ENCODE results near the gene ENPP6.

The ENPP6 gene

DNA sequence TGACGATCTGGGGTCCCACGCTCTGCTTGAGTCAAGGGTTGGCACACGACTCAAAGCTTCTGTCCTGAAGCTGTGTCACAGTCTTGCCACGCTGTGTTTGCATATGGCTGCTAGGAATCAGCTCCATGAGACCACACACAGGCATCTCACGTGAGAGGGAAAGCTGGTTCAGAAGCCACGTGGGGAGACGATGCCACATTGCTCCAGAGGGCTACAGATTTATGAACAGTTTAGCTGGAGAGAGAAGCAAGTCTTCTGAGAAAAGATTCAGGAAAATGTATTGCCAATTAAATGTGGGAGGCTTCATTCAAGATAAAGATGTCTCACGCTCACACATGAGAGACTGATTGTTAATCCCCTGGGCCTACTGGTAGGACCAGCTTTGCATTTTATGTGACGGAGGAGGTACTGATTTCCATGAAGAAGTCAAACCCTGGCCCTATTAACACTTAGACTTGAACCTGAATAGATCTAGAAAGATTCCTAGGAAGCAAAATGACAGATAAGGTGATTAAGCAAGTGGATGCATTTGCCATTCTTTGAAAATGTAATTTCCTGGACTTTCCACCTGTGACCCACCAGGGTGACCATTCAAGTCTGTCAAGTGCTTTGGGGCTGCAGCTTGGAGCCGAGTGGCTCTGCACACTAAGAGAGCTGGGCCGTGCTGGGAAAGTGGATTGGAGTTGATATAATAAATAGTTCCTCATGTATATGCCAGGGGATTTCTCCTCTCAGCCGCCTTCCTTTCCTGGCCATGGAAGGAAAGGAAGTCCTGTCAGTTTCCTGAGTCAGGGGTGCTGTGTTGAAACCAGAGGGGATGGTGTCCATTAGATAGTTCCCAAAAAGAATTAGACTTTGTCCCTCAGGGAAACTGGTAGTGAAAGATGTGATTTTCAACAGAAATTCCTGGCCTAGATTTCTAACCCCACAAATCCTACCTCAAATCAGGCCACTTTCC, 29.0 kb downstream of the ENPP6 start:
- no peak for DNase-seq

DNA sequence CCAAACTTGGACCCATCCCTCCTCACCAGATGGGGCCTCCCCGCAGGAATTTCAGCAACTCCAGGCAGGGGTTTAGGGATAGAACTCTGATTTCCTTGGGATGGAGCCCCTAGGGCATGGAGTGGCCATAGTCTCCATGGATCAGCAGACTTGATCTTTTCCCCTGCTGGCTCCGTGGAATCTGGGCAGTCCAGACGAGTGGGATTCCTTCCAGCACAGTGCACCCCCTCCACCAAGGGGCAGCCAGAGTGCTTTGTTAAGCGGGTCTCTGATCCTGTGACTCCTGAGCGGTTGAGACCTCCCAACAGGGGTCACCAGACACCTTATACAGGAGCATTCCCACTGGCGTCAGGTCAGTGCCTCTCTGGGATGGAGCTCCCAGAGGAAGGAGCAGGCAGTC, 40.4 kb downstream of the ENPP6 start:
- no peak for DNase-seq

DNA sequence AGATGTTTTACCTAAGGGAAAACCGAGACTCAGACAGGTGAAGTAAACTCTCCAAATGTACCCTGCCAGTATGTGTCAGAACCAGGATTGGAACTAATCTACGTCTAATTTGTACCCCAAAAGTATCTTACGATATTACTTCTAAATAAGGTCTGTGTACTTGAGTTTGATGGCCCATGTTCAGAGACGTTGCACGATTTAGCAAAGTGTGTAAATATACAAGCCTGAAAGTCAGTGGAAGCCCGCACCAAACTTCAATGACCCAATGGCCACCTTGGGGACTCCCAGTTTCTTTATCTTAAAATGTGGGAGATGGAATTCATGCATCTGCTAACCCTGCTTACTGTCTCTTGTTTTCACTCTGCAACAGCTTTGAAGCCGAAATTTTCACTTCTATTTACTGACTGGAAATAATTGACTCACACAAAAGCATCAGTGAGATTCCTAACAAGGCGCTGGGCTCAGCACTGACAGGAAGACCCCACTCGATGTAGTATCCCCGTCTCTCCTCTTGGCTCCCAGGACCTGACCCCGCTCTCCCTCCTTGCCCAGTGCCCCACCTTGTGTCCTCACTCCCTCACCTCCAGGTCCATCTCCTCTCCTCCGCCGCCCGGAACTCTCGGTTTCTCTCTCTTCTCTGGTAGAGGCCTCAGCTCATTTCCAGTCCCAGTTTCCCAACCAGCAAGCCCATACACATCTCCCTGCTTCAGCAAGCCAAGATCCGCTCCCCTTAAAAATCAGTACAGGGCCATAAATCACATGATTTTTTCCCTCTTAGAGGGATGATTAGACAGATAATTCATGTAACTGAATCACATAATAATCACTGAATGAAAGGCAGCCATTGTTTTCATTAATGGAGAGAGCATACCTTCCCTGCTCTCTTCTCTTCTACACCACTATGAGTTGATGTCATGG, 42.8 kb downstream of the ENPP6 start:
- DNase-seq: no peak

DNA sequence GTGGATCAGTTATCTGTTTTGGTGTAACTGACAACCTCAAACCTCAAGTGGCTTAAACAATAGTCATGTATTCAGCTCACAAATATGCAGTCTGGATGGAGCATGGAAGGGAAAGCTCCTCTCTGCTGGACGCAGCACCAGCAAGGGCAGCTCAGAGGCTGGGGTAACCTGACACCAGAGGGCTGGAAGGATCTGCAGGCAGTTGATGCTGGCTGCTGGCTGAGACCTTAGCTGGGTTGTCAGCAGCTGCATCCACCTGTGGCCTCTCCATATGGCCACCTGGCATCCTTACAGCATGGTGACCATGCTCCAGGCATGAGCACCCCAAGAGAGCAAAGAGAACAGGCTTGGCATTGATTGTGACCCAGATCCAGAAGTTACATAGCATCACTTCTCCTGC, 46.7 kb downstream of the ENPP6 start:
- DNase-seq: no peak

DNA sequence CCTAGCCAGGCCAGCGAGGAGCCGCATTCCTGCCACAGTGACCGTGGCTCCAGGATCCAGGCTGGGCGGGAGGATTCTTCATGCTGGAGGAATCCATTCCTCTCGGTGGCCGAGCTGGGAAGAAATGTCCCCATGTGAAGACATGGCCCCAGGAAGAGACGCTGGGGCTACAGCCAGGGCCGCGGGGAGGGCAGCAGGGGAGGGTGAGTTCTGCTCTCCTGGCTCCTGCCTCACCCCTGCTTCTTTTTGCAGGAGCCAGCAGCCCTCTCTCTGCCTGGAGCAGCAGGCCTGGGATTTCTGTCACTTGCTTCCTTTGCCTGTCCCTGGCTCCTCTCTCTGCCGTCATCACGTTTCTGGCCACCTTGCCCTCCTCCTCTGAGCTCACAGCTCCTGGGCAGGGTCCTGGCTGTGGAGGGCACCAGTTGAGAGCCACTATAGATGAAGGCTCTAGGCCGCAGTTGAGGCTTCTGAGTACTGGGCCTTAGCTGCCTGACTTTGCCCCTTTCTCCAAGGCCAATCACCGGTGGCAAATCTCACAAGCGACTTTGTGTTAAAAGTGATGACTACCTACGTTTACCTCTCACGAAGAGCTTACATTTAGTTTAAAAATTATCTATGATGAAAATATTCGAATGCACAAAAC, 48.3 kb downstream of the ENPP6 start:
- DNase-seq: no peak

DNA sequence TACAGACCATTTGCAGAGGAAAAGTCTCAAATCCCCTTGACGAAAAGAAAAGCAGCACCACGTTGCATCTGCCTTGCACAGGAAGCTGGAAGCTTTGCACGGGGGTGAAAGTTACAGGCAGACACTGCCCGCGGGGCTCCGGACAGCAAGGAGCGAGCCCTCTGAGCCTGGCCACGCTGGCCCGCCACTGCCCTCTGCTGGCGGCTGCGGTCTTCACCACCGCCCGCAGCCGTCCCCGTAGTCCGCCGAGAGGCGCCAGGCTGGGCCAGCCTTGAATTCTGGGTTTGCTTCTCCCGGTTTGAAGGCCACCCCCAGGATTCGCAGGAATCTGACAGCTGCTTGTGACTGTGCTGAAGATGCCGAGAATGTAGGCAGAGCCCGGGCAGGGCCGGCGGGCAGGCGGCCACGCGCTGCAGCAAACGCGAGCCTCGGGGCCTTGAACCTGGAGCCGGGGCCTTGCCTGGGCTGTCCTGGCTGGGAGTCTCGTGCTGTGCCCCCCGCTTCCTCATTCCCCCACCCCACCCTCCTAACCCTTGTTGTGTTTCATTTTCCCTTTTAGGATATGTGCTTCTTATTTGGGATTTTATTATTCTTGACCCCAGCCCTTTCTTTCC, 49.2 kb downstream of the ENPP6 start:
- DNase-seq: no peak

DNA sequence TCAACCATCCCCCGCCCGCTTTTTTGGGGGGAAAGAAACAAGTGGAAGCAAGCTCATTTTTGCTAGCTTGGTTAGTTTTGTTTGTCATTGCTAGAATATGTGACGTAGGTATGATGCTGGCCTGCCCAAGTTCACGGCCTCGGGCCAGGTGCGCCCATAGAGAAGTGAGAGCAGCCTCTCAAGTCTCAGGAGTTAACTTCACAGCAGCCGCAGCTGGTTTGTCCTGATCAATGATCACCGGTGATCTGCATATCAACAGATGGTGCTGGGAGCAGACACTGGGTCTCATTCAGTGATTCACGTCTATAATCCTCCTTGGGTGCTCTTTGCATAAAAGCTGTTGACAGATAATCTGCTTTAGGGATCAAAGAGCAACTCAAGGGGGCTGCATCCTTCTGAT, 50.1 kb downstream of the ENPP6 start:
- DNase-seq: no peak

DNA sequence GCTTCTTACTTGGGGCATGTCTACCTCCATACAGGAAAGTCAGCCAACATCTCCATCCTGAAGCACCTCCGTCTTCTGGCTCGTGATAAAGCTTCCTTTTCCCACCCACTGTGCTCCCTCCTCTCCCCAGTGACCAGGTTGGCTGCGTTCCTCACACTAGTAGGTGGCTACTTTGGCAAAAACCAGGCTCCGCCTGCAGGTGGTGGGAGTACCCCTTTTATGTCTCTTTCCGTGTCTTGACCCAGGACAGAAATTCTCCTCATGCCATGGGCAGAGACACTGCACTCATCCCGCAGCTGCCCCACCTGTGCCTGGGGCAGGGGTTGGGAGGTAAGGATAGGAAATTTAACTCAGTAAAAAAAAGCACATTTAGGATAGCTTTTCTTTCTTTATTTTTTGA, 50.9 kb downstream of the ENPP6 start:
- DNase-seq: no peak

DNA sequence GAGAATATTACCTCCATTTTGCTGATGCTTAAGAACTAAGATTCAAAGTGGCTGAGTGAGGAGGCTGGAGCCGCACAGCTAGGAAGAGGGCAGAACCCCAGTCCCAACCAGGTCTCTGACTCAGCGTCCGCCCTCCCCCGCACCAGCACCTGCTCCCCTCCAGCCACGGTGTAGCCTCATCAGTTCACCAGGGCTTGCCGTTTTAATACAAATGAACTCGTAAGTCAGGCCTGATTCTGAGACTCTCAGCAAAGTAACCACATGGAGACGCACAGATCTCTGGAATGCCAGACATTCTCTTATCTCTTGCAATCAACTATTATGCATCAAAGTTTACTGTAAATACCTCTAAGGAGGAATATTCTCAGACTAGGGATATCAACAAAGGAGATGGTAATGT, 52.4 kb downstream of the ENPP6 start:
- DNase-seq: no peak

DNA sequence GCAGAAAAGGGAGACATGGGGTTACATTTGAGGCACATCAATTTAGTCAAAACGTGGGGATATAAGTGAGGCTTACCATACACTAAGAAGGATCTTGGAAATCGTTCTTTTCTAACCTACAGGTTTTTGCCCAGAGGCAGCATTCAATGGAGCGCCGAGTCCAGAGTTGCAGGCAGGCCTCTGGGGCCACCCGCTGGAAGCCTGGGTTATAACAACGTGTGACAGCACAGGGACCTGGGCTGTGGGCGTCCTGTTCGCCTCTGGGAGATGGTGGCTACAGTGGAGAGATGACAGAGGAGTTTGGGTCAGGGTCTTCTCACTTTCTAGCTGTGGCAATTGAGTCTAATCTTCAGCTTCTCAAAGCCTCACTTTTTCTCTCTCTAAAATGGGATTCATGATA, 53.9 kb downstream of the ENPP6 start:
- no peak for DNase-seq

DNA sequence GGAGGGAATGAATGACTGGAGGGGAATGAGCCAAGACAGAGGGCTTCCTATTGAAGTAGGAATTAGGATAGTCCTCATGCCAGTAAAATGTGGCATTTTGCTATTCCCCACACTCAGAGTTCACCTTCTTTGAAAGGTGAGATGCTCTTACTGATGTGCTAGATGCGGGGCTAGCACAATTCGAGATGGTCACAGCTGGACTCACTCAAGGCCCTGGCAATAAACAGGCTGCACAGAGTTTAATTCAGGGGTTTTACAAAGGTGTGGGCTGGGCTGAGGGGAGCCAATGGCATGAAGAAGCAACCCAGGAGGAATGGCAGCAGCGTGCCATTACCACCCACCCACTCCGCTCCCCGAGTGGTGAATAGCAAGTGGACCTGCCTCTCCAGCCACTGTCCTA, 55.1 kb downstream of the ENPP6 start:
- DNase-seq: no peak

DNA sequence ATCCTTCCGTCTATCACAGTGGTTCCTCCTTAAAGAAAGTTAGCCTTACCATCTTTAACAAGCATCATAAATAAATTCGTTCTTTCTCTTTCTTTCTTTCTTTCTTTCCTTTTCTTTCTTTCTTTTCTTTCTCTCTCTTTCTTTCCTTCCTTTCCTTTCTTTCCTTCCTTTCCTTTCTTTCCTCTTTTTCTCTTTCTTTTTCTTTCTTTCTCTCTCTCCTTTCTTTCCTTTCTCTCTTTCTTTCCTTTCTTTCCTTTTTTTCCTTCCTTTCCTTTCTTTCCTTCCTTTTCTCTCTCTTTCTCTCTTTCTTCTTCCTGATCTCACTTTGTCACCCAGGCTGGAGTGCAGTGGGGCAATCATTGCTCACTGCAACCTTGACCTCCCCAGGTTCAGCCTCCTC, 60.4 kb downstream of the ENPP6 start:
- DNase-seq: no peak

DNA sequence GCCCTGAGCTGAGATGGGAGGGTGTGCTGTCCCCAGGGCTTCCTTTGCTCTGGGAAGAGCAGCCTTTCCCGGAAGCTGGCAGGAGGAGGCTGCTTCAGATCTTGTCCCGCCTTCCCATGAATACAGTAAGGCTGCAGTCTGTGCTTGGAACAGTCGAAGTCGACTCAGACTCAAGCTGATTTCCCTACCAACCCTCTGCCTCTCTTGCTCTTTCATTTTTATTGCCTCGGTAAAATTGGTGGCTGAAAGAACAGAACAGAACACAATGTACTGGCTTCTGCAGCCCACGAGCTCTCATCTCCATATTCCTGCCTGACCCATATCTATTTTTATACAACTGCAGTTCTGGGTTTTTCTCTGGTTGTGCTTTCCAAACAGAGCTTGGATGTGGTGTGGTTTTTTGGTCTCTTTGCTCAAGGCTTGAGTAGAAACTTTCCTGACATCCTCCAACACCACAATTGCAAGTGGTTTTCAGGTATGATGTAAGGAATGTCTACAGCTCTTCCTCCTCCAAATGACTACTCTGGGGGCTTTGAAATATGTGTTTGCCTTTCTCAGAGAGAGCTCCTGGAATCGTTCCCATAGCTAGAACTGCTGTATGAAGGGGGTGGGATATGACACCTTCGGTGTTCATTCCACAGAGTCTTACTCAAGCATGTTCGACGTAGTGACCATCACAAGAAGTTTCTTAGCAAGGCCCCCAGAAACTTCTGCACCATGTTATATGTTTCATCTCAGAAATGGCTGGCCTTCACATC, 61.3 kb downstream of the ENPP6 start:
- no peak for DNase-seq

DNA sequence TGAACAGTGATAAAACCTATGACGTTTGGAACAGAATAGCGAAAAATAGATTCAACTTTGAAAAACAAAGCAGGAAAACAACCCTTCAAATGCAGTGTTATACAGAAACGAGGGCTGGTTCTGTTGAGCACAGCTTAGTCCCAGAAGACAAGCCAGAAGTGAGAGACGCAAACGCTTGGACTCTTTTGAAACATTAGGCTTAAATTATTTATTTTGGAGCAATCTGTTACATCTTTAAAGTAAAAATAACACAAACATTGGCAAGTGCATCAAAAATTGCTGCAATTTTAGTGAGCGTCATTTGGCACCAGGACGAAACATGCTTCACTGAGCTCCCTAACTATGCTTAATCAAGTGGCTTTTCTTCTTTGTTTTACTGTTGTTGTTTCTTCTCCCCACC, 63.5 kb downstream of the ENPP6 start:
- DNase-seq: no peak

DNA sequence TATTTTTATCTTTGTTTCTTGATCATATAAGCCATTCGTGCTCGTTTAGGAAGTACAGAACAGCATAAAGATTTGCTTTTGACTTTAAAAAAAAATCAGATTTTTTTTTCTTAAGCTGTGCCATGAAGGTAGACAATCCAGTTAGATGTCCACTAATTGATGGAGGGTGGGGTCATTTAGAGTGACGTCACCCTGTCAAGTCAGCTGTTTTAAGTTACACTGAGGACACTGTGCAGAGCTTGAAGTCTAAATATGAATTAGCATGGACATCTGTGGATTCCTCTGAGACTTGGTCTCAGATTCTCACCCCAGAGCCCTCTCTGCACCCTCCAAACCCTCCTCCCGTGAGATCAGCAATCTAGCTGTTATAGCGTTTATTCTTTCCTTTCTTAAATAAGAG, 63.9 kb downstream of the ENPP6 start:
- DNase-seq: no peak

DNA sequence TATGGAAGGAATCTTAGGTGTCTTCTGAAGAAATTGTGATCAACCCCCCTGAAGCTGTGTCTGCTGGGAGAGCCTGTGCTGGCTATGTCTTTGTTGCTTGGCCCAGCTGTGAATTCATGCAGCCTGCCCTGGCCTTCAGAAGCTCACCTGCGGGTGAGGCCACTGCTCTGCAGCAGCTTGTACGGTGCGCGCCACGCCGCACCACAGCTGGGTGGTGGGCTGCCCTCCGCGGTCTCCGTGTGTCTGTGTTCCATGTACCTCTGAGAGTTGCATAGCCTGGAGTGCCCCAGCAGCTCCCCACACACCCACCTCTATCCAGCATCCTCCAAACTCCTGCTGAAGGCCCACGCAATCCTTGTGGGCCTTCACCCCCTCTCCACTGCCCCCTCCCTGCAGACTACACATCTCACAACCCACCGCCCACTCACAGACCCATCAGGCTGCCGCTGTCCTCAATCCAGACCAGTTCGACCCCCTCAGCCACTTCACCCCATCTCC, 65.6 kb downstream of the ENPP6 start:
- no peak for DNase-seq

DNA sequence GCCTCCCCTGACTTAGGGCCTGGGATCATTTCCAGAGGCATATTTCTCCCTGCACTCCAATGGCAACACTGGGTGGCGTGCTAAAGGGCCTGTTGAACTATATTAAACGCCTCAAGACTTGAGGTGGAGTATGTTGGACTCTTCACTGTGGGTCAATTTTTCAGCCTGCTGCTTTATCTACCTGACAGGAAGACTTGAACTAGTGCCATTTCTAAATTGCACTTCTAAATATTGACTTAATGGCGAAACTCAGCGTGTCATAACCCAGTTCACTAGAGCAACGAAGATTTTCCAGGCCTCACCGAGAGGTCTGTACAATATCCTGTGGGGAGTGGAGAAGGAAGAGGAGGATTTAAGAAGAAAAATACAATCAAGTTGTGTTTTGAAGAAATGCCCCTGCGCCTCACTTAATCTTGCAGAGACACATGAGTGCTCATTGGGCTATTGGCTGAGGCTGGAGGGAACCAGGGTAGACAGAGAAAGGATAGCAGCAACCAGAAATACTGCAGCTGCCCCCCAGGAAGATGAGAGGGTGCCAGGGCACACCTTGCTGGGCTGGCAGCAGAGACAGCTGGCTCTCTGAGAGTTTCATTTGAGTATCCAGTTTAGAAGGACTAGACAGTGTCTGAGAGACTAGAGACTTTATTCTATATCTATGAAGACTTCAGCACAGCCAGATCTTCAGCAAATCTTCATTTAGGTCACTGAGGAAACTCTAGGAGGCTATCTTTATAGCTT, 67.4 kb downstream of the ENPP6 start:
- no peak for DNase-seq

DNA sequence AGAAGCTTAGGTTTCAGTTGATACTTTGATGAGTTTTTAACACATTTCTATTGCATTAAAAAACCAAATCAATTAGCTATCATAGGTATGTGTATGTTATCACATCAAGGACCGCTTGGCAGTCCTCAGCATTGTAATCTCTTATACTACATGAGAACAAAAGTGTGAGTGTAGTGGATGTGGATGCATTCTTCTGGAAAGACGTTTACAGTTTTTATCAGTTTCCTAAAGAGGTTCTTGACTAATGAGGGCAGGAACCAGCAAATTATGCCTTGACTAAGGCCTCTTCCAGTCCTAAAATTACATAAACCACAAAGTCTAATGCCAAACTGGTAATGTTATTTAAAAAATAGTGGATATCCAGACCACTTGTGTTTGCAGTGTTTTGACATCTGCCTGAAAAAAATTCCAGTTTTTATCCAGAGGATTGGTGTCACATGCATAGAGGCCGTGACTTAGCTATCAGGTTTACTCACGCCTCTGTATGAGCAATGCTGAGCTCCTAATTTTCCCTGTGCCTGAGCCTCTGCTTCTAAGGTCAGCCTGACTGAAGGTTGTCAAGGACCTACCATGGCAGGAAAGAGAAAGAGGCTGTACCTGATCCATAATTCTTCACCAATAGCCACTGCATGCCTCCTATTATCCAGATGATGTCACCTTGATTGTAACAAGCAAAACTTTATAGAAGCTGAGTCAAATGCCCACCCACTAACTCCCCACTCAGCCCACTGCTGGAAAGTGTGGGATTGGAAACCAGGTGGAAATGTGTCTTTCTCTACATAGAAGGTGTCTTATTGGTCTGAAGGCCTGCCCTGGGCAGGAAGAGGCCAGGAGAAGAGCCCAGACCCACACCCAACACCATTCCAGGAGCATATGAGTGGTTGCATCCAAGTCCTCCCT, 68.7 kb downstream of the ENPP6 start:
- no peak for DNase-seq

DNA sequence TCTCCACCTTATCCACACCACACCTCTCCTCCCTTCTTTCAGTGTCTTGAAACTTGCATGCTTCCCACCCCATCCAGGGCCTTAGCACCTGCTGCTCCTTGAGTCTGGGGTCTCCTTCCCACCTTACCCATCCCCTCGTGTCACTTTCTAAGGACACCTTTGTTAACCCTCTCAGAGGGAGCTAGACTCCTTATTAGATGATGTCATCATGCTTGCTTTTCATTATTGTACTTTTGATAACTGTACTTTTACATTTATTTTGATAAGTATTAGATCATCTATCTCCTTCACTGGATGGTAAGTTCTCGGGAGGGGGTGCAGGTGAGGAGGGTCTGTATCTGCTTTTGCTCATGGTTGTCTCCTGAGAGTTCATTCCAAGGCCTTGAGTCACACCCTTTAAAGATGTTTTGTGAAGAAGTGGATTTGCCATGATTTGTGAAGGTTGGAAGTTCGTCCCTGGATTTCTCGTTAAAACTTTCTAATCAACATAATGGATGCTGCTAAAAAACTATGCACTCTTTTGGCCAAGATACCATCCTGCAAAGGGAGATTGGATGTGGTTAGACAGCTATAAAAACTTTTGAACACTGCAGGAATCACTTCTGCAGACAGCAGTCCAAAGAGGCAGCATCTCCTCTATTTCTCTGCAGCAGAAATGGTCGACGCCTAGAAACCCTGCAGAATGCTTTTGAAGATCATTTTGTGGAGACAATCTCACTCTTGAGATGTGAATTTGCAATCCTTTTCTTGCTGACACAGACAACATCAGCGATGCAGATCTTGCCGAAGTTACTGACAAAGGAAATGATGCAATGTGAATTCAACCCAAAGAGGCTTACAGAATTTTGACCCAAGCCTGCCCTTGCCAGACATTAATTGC, 69.6 kb downstream of the ENPP6 start:
- no peak for DNase-seq

All from NCI-H2081 treated with DMSO at 0.1 percent for 48 hours (cell line).